Stimulated activated CD8-positive, alpha-beta memory T cell treated with anti-CD3 and anti-CD28 coated beads, Interleukin-4, amount 100 ng/mL, for 4 hours (primary cell): ENCODE data around the gene AGT.
"Not testable (repeated sequence)": the region's sequence is repeated elsewhere in the genome, so short reads cannot be mapped to it uniquely, and the experiment has no call there.

Source experiments
- DNase-seq, 2 donors: peaks; one replicate each; pipeline ENCODE4 v3.0.0-alpha.2; 2020; ENCODE audit warnings: low read depth in 2 of 2, low spot score in 1 of 2

The AGT gene

GRCh38 chr1:230707732-230708630, 5.9 kb downstream of the AGT start:
- no peak for DNase-seq

GRCh38 chr1:230706887-230707731, 6.8 kb downstream of the AGT start:
- DNase-seq: no peak

- no peak for DNase-seq
Observed at GRCh38 chr1:230706020-230706699, 7.8 kb downstream of the AGT start.

- no peak for DNase-seq
Observed at GRCh38 chr1:230705289-230706019, 8.5 kb downstream of the AGT start.

GRCh38 chr1:230704830-230705229, 9.1 kb downstream of the AGT start:
- no peak for DNase-seq

GRCh38 chr1:230703679-230704385, 10.1 kb downstream of the AGT start:
- DNase-seq: no peak

- no peak for DNase-seq
Observed at GRCh38 chr1:230702934-230703678, 10.8 kb downstream of the AGT start.

GRCh38 chr1:230701895-230702768, 11.8 kb downstream of the AGT start:
- DNase-seq: no peak

- no peak for DNase-seq
Observed at GRCh38 chr1:230701434-230701833, 12.5 kb downstream of the AGT start.

GRCh38 chr1:230700132-230700531, 13.8 kb downstream of the AGT start:
- no peak for DNase-seq

- no peak for DNase-seq
Observed at GRCh38 chr1:230699716-230700115, 14.2 kb downstream of the AGT start.

GRCh38 chr1:230698964-230699363, 15.0 kb downstream of the AGT start:
- DNase-seq: not testable (repeated sequence)

- DNase-seq: no peak
Observed at GRCh38 chr1:230698130-230698529, 15.8 kb downstream of the AGT start.

GRCh38 chr1:230696722-230697437, 17.0 kb downstream of the AGT start:
- no peak for DNase-seq

GRCh38 chr1:230696218-230696617, 17.7 kb downstream of the AGT start:
- DNase-seq: no peak

GRCh38 chr1:230694991-230695390, 18.9 kb downstream of the AGT start:
- DNase-seq: no peak

GRCh38 chr1:230694464-230694863, 19.5 kb downstream of the AGT start:
- no peak for DNase-seq

- no peak for DNase-seq
Observed at GRCh38 chr1:230693777-230694176, 20.1 kb downstream of the AGT start.
